Activated T-cell treated with anti-CD3 and anti-CD28 coated beads for 48 hours (primary cell): ENCODE measurements around the gene CDK14.

ENCODE experiments used
- DNase-seq: peaks from one replicate; pipeline ENCODE4 v3.0.0-alpha.2; 2020; ENCODE audit warnings: low read depth

Gene CDK14

DNA sequence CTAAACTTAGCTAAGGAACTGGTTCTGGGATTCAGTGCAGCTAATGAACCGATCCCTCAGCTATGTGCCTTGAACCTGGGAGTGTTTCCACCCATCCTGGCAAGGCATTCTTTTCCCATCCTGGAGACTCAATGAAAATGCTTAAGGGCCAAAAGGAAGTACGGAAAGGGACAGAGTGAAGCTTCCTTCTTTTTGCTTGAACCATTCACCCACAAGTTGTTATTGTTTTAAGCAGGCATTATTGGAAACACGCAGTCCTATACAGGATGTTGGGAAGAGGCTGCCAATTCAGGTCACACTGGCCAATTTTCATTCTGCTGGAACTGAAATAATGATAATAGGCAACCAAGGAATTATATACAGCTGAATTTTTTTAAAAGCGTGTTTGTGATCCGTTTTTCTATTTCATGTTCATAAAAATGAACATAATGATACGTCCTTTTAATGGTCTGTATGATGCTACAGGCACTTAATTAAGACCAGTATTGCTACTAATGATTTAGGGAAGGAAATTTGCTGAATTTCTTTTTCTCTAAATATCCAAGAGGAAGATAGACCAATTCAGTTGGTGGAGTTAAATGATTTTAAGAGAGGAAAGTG is 610.3 kb downstream of the CDK14 start:
- DNase-seq: no peak

DNA sequence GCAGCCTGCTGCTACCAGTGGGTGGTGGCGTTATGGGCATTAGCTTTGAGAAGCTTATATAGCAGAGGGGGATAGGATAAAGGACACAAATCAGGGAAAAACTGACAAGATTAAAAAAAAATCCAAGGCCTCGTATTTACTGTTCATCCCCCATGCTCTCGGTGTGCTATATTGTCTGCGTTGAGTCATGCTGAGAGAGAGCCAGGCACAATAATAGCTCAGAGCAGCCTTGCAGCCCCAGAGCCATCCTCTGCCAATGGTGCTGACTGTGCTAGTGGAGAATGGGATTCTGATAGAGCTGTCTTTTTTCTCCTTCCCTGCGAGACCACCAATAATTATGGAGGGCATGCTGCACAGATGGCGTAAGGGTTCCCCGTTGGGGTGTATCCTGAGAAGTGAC is 616.5 kb downstream of the CDK14 start:
- DNase-seq: no peak

DNA sequence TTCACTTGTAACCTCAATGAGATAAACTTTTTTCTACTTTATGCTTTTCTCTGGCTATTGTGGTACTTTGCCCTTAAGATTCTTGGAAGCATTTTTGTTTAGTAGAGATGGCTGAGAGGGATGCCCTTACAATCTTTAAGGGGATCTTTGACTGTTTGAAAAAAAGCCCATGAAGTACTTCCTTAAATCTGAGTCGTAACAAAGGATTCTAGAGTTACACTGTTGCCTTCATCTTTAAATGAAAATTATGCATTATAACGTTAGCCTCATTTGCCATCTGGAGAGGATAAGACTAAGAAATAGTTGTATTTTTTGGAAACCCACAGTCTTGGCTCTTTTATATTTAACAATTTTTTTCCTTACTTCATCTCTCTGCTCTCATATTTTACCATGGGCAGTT is 630.3 kb downstream of the CDK14 start:
- no peak for DNase-seq

DNA sequence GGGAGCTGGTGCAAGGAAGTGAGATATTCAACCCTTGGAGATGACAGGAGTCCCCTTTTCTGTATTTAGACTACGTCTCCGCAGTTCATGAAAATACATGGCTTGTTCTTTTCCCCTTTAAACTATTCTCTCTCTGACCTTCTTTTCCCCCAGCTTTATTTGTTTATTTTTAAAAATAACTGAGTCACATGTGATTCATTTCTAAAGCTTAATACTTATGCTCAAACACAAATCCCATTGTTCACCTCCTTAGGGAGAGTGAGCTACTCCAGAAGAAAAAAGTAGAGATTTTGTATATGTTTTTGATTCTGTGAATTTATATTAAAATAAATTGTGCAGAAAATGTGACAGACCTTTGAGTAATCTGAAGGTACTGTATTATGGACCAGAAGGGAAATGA is 632.2 kb downstream of the CDK14 start:
- DNase-seq: no peak

DNA sequence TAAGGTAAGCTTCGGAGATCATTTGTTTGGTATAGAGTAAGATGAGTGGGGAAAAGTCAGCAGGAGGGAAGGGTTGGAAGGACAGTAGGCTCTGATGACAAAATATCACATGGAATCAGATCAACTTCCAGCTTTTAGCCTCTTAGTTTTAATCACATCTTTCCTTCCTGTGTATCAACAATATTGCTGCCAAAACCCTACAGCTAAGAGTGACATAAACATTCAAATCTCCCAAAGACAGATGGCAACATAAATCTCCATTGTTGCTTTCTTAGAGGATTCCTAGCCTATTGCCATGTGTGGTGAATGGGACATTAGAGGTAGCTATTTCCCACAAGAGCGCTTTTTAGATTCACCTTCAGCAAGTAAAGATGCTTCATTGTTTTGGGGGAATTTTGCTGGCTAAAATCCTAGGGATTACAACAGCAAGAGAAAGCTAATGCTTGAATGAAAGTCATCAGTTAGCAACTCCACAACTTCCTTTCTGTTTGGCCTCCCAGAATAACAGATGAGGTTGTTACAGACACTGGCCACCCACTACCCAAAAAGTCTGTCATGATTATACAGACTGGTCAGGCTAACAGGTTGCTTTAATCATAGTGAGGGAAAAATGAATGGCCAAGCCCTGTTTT is 632.9 kb downstream of the CDK14 start:
- DNase-seq: no peak

DNA sequence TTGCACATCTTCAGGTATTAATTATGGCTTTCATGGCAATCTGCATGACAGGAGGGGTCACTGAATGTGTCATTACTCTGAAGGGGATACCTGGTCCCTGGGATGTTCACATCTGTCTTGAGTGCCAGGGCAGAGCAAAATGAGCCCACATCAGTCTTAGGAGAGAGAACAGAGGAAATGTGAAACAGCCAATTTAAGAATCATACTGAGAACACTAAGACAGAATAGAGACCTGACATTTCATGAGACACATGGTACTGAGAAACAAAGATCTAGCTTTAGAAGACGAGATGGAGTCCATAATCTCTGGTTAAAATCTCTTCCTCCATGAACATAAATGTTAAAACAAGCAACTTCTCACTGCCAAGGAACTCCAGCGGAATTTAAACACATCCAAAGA is 634.0 kb downstream of the CDK14 start:
- DNase-seq: no peak

DNA sequence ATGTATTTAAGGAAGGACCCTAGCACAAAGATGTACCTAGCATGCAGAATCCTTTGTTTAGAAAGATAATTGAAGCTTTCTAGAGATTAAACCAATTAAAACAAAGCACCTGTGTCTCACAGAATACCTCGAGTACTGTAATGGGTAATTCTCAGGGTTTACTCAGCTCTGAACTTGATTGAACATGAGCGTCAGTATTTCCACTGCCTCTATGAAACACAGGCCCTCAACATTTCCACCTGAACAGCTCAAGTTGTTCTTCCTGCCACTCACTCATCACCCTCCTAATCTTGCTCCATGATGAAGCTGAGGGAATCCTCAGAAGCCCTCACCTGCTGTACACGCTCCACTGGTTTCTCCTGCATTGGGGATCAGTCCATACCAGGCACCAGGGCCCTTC is 634.4 kb downstream of the CDK14 start:
- no peak for DNase-seq

DNA sequence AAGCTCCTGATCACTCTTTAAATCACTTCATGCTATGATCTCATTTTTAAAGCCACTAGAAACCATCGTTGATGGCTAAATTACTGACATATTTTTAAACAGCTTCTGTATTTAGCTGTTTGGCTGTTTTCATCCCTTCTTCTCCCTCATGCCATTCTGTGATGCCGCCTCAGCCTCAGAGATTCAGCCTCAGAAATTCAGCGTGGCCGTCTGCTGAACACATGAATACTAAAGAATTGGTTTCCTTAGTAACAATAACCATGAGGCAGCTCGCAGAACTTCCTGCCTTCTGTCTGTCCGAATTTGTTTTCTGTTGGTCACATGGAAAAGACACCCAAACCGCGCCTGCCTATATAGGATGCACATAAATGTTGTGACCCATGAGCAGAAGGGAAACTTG is 637.1 kb downstream of the CDK14 start:
- DNase-seq: no peak

DNA sequence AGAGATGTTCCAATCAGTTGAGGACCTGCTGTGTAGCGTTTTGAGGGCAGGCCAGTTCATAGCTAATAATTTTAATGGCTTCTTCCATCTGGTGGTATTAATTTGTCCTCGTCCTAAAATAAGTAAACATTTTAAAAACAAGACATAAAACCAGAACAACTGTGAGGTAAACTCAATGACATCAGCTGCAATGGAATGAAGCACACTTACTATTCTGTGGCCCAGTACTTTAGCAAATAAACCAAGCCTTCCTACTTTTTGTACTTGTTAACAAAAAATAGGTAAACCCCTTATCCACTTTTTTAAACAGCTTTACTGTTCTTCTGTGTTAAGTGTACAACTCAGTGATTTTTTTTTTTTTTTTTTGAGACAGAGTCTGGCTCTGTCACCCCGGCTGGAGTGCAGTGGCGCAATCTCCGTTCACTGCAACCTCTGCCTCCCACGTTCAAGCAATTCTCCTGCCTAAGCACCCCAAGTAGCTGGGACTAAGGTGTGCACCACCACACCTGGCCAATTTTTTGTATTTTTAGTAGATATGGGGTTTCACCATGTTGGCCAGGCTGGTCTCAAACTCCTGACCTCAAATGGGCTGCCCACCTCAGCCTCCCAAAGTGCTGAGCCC is 639.2 kb downstream of the CDK14 start:
- no peak for DNase-seq

DNA sequence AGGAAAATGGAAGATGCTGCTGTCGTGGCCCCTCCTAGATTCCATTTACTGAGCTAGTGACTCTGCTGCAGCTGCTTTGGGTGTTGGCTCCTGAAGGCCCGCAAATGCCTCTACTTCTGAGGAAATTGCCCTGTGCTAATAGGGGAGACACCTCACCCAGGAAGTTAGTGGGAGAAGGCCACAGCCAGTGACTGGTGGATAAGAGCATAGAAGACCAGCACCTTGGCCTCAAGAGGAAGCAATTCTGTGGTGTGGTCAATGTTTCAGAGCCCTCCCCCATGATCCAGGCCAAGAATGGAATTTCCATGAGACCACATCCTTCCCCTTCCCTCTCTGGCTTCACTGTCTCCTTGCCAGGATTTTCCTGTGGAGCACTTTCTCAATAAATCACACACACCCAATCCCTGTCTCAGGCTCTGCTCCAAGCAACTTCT is 643.1 kb downstream of the CDK14 start:
- DNase-seq: no peak

DNA sequence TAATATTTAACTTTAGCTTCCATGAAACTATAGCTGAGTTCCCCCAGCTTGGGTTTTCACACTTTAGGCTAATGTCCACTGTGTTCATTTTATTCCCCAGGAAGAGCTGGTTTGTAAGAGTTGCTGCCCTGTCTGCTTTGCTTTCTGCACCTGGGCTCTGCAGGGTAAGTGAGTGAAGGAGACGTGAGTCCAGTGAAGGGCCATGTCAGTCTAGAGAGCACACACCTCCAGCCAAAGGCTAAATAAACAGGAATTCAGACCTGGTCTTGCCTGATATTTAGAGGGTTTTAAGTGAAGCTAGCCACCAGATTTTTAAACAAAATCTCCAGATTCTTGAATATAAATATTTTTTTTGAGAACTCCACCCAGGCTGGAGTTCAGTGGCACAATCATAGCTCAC is 643.7 kb downstream of the CDK14 start:
- no peak for DNase-seq

DNA sequence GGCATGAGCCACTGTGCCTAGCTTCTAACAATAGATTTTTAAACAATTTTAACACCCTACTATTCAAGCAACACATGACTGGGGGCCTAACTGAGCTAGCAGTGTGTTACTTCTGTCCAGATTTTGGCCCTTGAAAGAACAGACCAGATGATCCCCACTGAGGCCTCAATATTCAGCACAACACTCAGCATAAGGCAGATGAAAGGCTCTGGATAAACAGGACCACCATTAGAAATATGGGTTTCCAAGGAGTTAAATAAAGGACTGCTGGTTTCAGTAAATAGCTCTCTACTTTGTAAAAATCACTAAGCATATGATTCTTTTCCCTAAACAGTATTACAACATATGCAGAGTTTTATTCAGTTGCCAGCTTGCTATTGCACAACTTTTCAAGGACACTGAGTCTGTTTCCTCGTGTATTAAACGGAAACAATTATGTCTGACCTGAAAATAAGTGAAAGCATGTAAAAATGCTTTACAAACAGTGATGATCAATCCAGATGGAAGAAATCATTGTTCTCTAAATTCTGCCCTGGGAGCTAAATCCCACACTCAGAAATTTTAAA is 644.3 kb downstream of the CDK14 start:
- DNase-seq: no peak

DNA sequence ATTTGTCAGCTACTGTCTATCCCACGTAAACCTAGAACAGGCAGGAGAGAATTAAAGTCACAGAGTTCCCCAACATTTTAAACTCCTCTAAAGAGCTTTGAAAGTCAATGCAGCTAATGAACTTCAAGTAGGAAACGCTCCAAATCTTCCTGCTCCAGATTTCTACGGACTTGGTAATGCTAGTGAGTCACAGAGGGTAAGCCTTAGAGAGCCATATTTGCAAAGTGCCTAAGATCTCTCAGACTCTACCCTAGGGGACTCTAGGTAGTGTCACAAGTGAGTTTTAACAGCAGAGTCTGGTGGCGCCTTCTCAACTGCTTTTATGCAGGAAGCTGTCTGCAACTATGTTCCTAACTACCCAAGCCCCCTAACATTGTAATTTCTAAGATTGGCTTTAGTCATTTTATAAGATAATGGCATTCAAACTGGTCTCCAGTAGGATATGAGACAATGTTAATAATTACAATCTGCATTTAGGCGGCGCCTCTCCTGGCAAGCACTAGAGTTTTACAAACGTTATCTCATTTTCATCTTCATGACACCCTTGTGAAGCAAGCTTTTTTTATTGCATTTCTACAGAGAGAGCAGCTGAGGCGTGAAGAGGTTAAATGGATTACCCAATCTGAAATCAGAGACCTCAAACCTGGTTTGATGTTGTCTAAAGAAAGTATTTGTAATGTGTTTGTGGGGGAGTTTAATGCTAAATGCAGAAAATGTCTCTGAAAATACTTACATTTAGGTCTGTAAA is 646.1 kb downstream of the CDK14 start:
- no peak for DNase-seq

DNA sequence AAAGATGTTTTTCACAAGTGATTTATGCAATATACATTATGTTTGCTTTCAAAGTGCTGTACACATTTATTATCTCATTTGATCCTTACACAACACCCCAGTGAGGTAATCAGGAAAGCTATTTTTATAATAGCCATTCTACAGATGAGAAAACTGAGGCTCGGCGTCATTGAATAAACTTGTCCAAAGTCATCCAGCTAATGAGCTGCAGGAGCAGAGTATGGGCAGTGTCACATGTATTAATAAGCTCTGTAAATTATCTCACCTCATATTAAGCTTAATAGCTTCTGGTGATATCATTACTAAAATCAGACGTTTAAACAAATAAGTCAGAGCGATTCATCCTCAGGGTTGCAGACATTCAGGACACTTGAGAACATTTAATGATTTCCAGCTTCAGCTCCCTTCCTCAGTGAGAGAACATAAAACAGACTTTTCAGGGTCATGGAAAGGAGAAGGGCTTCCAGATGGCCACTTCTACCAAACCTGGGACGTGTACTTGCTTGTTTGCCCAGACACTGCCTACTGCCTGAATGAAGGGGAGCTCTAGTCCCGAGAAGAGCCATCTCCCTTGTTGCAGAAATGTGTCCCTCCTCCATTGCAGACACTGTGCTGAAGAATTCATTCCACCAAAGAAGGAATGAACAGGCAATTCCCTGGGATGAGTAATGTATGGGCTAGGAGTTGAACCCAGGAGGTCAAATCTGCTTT is 647.6 kb downstream of the CDK14 start:
- no peak for DNase-seq

DNA sequence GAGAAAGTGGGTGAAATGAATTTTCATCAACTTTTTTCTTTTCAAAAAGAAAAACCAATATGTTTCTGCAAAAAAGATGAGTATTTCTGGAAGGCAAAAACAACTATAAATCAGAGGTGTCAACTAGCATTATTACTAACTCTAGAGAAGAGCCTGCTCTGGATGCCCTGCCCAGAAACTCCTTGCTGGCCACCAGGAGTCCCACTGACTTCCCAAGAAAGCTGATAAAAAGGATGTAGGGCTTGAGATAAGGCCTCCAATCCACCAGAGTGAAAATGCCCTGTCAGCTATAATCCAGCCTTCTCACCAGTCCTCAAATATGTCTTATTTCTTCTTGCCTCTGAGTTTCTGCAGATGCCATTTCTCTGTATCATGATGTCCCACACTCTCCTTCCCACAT is 651.4 kb downstream of the CDK14 start:
- no peak for DNase-seq

DNA sequence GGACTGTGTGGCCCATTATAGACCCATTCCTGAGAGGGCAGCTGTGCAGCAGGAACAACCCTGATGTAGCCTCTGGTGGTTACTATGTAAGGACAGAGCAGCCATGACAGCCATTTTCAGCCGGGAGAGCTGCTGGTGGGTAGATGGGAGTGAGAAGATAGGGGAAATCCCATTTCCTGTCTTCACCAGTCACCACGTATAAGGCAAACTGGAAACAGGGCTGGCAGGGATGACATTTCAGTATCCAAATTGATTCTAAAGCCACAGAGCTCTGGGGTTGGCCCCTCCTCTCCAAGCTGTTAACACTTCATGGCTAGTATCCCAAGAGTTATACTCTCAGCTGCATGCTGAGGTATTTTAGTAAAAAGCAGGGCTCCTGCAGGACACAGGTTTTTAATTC is 652.9 kb downstream of the CDK14 start:
- no peak for DNase-seq

DNA sequence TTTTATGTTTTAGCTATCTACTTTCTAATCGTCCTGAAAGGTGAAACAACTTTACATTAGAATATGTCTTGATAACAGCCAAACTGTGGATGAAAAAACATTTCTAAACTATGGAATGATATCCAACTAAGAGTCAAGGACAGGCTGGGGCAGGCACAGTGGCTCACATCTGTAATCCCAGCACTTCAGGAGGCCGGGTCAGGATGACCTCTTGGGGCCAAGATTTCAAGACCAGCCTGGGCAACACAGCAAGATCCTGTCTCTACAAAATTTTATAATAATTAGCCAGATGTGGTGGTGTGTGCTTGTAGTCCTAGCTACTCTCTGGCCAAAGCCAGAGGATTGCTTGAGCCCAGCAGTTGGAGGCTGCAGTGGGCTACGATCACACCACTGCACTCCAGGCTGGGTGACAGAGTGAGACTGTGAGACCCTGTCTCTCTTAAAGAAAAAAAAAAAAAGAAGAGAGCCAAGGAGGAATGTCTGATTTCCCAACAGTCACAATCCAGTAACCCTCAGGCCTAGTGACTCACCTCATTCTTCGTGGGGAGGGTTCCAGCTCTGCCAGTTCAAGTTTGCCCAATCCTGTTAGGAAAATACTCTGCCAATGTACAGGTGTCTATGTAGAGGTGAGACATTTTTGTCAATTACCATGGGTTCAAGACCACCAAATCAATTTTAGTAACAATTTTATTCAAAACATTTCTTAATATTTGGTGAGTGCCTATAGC is 653.5 kb downstream of the CDK14 start:
- DNase-seq: no peak

DNA sequence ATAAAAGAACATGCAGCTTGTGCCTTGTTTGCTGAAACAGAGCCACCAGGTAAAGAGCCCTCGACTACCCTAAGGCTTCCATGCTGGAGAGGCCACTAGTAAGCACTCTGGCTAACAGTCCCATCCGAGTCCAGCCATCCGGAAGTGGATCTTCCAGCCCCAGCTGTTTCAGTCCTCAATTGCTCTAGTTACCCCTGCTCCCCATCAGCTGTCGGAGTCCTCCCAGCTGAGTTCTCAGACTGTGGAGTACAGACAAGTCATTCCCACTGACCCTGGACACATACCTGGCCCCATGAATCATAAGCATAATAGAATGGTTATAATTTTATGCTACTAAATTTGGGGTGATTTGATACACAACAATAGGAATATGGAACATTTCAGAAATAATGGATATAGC is 654.6 kb downstream of the CDK14 start:
- no peak for DNase-seq

DNA sequence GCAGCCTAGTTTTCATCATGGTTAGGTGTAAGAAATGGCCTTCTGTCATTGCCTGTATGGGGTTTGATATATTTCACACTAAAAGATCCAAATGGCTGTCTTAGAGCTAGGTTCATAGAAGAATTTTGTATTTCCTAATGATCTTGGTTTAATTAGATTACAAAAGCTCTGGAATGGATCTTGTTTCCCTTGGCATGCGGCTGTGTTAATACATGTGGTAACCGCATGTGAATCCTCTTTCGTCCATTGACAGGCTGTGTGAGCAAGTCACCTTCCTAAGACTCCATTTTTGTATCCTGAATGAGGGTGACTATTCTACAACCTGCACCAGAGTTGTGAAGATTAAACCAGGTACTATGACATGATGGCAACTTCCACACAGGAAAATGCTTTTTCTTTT is 655.8 kb downstream of the CDK14 start:
- no peak for DNase-seq
